Natural killer cell (primary cell): ENCODE measurements around the gene AOPEP. TPM values are rescaled to one million over a fixed set of nuclear protein-coding genes. Genes with fewer than 3 reads are reported as not detected.

ENCODE experiments used
- ATAC-seq, 3 donors: fragments of 150-1000 bp in 2 of 3; fragments of 200-7000 bp in 1 of 3; cut with Tn5 transposase; 1 replicate in 1 of 3; 2 replicates in 2 of 3; pipeline ENCODE4 v1.10.0; 2021; ENCODE audit warnings: mild to moderate bottlenecking in 2 of 3, moderate library complexity in 2 of 3
- DNase-seq, 2 donors: peaks; one replicate each; pipeline versions ENCODE4 v3.0.0 to v3.0.0-alpha.2; 2013 to 2021; ENCODE audit warnings: mixed read lengths in 1 of 2
- H3K27ac ChIP-seq: one replicate; pipeline ENCODE4 v1.5.1; 2013; ENCODE audit warnings: mild to moderate bottlenecking, low read length
- H3K27me3 ChIP-seq: one replicate; pipeline ENCODE4 v1.6.1; 2013; ENCODE audit warnings: low read length; ENCODE audit not compliant: control insufficient read depth, insufficient read depth
- H3K36me3 ChIP-seq: one replicate; pipeline ENCODE4 v1.6.1; 2013; ENCODE audit warnings: low read length; ENCODE audit not compliant: control insufficient read depth, insufficient read depth
- H3K4me1 ChIP-seq: one replicate; pipeline ENCODE4 v1.6.1; 2013; ENCODE audit warnings: low read length; ENCODE audit not compliant: control insufficient read depth, insufficient read depth
- H3K4me3 ChIP-seq: one replicate; pipeline ENCODE4 v1.5.1; 2013; ENCODE audit warnings: low read length
- H3K9me3 ChIP-seq: one replicate; pipeline ENCODE4 v1.6.1; 2013; ENCODE audit warnings: low read length; ENCODE audit not compliant: control insufficient read depth, insufficient read depth
- H3K27ac Mint-ChIP-seq, 2 donors: one replicate each; pipeline ENCODE4 v1.8.0; 2022; ENCODE audit warnings: mild to moderate bottlenecking in 2 of 2, mixed read lengths in 2 of 2, moderate library complexity in 1 of 2
- H3K27me3 Mint-ChIP-seq, 2 donors: one replicate each; pipeline ENCODE4 v1.8.0; 2022; ENCODE audit warnings: low read depth in 2 of 2, mixed read lengths in 2 of 2
- H3K36me3 Mint-ChIP-seq: one replicate; pipeline ENCODE4 v1.8.0; 2022; ENCODE audit warnings: mixed read lengths
- H3K4me1 Mint-ChIP-seq, 2 donors: one replicate each; pipeline ENCODE4 v1.8.0; 2022; ENCODE audit warnings: mixed read lengths in 2 of 2
- H3K4me3 Mint-ChIP-seq: one replicate; pipeline ENCODE4 v1.8.0; 2022; ENCODE audit warnings: mild to moderate bottlenecking, moderate library complexity, mixed read lengths
- H3K9me3 Mint-ChIP-seq, 2 donors: one replicate each; pipeline ENCODE4 v1.8.0; 2022; ENCODE audit warnings: mixed read lengths in 2 of 2
- CTCF ChIP-seq: fragments of 200-600 bp; IDR thresholded peaks from one replicate; pipeline ENCODE4 v1.8.0; 2022; ENCODE audit warnings: antibody characterized with exemption
- WGBS: methylation state at CpG from one replicate; pipeline ENCODE4 v1.1.7; 2013; ENCODE audit warnings: missing lambda C conversion rate; ENCODE audit not compliant: insufficient coverage; 5-methylcytosine and 5-hydroxymethylcytosine counted together
- intact Hi-C: fragments of 100-400 bp; cut with micrococcal nuclease; formaldehyde crosslinking; loops from one replicate; pipeline ENCODE4 v1.14.2; 2022
- total RNA-seq, 4 donors: library from RNA; stranded (reverse); fragments of 120-200 nt in 1 of 4; gene quantifications; one replicate each; pipeline versions ENCODE4 v1.2.3 to v1.2.4, GENCODE V29; 2013 to 2022

AOPEP gene
- total RNA-seq, 3 donors from 2014 or later (not counting 1 experiment from before 2014, with no cell fraction given), result 20.1 to 22.6 (median 20.6) TPM

- no peak overlapping the region for H3K27ac ChIP-seq
- Mint-ChIP-seq H3K4me3 (no peak overlapping the region), H3K27me3 (no peaks in the 10 kb centered on the region), H3K4me1 (peaks cover 7 to 10% of the 10 kb centered on the region in 2 donors), H3K36me3 (no peaks in the 10 kb centered on the region), H3K9me3 (no peaks in the 10 kb centered on the region), H3K27ac (no peak overlapping the region)
- no peaks in the 10 kb centered on the region for H3K36me3 ChIP-seq
- ATAC-seq (no peak), DNase-seq (no peak)
- WGBS, result 94% methylated on average over 9 of the region's 10 CpGs
- TF ChIP-seq CTCF, result no peak
- no peaks in the 10 kb centered on the region for H3K4me1 ChIP-seq
- H3K4me3 ChIP-seq, result no peak overlapping the region
- intact Hi-C loops, result loop anchor here (10.0 kb wide), 1 partner anchor 1419 kb away; no protein-coding TSS in a partner anchor
- no peaks in the 10 kb centered on the region for H3K9me3 ChIP-seq
- no peaks in the 10 kb centered on the region for H3K27me3 ChIP-seq
Measured at GRCh38 chr9:94785215-94786169, 59.0 kb downstream of the AOPEP start.

- H3K9me3 Mint-ChIP-seq, result no peaks in the 10 kb centered on the region
- 97% methylated on average over 3 of the region's 3 CpGs for WGBS
- H3K4me1 Mint-ChIP-seq, result peaks cover 7 to 10% of the 10 kb centered on the region in 2 donors
Measured at GRCh38 chr9:94786586-94786985, 60.1 kb downstream of the AOPEP start.

GRCh38 chr9:94787266-94787665 is 60.8 kb downstream of the AOPEP start:
- Mint-ChIP-seq H3K36me3 (no peaks in the 10 kb centered on the region), H3K27me3 (no peaks in the 10 kb centered on the region), H3K4me1 (peaks cover 7 to 11% of the 10 kb centered on the region in 2 donors), H3K9me3 (no peaks in the 10 kb centered on the region), H3K27ac (peak overlapping the region in 1 of 2 donors; percentile 57), H3K4me3 (no peak overlapping the region)
- Histone ChIP-seq H3K4me3 (no peak overlapping the region), H3K9me3 (no peaks in the 10 kb centered on the region), H3K27ac (no peak overlapping the region), H3K4me1 (no peaks in the 10 kb centered on the region), H3K36me3 (no peaks in the 10 kb centered on the region), H3K27me3 (no peaks in the 10 kb centered on the region)
- no peak for TF ChIP-seq CTCF
- ATAC-seq, result no peak
- 87% methylated on average over 4 of the region's 6 CpGs for WGBS
- intact Hi-C loops, result loop anchor here (10.0 kb wide), 1 partner anchor 1418 kb away; no protein-coding TSS in a partner anchor
- no peak for DNase-seq

More at GRCh38 chr9:94786586-94786985, 60.1 kb downstream of the AOPEP start:
- no peak overlapping the region for H3K4me3 ChIP-seq
- DNase-seq, result no peak
- H3K27ac ChIP-seq, result no peak overlapping the region
- no peaks in the 10 kb centered on the region for H3K27me3 ChIP-seq
- no peaks in the 10 kb centered on the region for H3K9me3 ChIP-seq
- ATAC-seq, result no peak
- intact Hi-C loops, result loop anchor here (10.0 kb wide), 1 partner anchor 1418 kb away; no protein-coding TSS in a partner anchor
- no peak overlapping the region for H3K4me3 Mint-ChIP-seq
- H3K27ac Mint-ChIP-seq, result peak overlapping the region in 1 of 2 donors; percentile 57
- no peaks in the 10 kb centered on the region for H3K4me1 ChIP-seq
- H3K36me3 ChIP-seq, result no peaks in the 10 kb centered on the region
- TF ChIP-seq CTCF, result no peak
- H3K36me3 Mint-ChIP-seq, result no peaks in the 10 kb centered on the region
- H3K27me3 Mint-ChIP-seq, result no peaks in the 10 kb centered on the region
